BE2C (cell line): ENCODE measurements around the gene RFX4.

ENCODE experiments used
- DNase-seq: peaks from one replicate; pipeline ENCODE4 v3.0.0-alpha.2; 2020
- H3K27me3 ChIP-seq: fragments of 250-450 bp; sonication (Bioruptor Pico); 2 replicates; pipeline ENCODE4 v1.5.1; 2020; ENCODE audit warnings: mild to moderate bottlenecking
- H3K36me3 ChIP-seq: fragments of 250-450 bp; sonication (Bioruptor Pico); 2 replicates; pipeline ENCODE4 v1.5.1; 2020; ENCODE audit warnings: mild to moderate bottlenecking
- H3K4me1 ChIP-seq: fragments of 250-450 bp; sonication (Bioruptor Pico); 2 replicates; pipeline ENCODE4 v1.5.1; 2020
- H3K4me3 ChIP-seq: 2 replicates; pipeline ENCODE4 v1.5.1; 2011; ENCODE audit warnings: low read depth, low read length
- H3K9me3 ChIP-seq: fragments of 250-450 bp; sonication (Bioruptor Pico); 2 replicates; pipeline ENCODE4 v1.5.1; 2020
- TF ChIP-seq, protein P1 (sequence below): IDR thresholded peaks from 2 replicates; pipeline ENCODE4 v1.5.1; 2012; ENCODE audit warnings: mild to moderate bottlenecking, low read depth, low read length

The RFX4 gene

DNA sequence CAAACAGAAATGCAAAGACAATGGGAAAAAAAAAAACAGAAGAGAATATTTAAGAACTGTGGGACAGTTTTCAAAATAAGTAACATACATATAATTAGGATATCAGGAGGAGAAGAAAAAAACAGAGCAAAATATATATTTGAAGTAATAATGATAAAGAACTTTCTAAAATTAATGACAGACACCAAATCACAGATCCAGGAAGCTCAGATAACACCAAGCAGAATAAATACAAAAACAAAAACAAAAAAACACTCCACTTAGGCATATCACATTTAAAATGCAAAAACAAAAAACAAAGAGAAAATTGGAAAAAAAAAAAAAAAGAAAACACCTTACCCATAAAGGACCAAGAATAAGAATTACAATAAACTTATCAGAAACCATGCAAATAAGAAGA lies 9.6 kb upstream of the RFX4 start:
- no peaks in the 10 kb centered on the region for H3K4me1 ChIP-seq
- H3K4me3 ChIP-seq: no peak overlapping the region
- no peaks in the 10 kb centered on the region for H3K9me3 ChIP-seq
- H3K27me3 ChIP-seq: peaks cover 54% of the 10 kb centered on the region
- H3K36me3 ChIP-seq: no peaks in the 10 kb centered on the region
- TF ChIP-seq, protein P1, sequence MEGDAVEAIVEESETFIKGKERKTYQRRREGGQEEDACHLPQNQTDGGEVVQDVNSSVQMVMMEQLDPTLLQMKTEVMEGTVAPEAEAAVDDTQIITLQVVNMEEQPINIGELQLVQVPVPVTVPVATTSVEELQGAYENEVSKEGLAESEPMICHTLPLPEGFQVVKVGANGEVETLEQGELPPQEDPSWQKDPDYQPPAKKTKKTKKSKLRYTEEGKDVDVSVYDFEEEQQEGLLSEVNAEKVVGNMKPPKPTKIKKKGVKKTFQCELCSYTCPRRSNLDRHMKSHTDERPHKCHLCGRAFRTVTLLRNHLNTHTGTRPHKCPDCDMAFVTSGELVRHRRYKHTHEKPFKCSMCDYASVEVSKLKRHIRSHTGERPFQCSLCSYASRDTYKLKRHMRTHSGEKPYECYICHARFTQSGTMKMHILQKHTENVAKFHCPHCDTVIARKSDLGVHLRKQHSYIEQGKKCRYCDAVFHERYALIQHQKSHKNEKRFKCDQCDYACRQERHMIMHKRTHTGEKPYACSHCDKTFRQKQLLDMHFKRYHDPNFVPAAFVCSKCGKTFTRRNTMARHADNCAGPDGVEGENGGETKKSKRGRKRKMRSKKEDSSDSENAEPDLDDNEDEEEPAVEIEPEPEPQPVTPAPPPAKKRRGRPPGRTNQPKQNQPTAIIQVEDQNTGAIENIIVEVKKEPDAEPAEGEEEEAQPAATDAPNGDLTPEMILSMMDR: no peak
- no peak for DNase-seq

DNA sequence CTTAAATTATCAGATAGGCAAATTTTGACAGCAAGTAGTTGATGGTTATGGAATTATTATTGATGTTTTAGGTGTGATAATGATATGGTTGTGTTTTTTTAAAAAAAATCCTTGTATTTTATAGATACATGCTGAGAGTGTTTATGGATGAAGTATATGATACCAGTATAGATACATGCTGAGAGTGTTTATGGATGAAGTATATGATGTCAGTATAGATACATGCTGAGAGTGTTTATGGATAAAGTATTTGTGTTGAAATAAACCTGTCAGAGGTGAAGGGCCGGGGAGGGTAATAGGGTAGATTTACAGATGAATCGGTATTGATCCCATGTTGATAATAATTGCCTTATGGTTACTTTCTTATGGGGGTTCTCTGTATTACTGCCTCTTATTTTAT lies 6.0 kb upstream of the RFX4 start:
- no peaks in the 10 kb centered on the region for H3K36me3 ChIP-seq
- peaks cover 77% of the 10 kb centered on the region for H3K27me3 ChIP-seq
- H3K9me3 ChIP-seq: no peaks in the 10 kb centered on the region
- H3K4me1 ChIP-seq: no peaks in the 10 kb centered on the region
- no peak for DNase-seq
- TF ChIP-seq, protein P1: no peak
- H3K4me3 ChIP-seq: no peak overlapping the region

DNA sequence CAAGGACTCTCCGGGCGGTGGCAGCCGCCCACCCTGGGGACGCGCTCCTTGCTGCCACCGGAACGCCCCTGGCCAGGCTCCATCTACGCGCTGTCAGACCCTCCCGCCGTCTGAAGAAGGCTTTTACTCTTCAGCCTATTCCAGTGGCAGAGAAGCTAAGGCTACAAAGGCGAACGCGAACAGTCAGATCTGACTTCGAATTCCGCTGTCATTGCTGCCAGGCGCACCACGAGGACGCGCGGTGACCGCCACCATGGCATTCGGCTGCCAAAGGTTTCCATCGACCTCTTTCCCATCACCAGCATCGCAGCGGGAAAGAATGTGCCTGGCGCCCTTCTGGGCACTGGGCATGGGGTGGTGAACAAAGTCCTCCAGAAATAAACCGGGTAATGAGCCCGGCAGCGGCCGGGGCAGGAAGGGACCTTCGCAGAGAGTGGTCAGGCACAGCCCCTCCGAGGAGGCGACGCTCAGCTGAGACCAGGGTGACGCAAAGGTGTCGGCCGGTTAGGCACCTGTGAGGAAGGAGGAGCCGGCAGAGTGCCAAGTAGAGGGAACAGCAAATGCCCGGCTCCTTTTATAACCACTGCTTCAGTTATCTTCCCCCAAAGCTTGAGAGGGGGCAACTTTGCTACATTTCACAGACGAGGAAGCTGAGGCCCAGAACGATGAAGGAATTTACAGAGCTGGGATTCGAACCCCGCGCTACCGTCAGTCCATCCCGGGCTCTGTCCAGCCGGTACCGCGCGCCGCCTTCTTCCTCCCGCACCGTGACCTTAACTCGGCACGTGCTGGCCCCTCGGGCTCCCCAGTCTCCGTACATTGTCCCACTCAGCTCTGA lies 1.9 kb upstream of the RFX4 start:
- Histone ChIP-seq H3K4me3 (no peak overlapping the region), H3K9me3 (no peaks in the 10 kb centered on the region), H3K4me1 (no peaks in the 10 kb centered on the region), H3K36me3 (no peaks in the 10 kb centered on the region), H3K27me3 (peaks cover 89% of the 10 kb centered on the region)
- no peak for DNase-seq
- TF ChIP-seq, protein P1: no peak

DNA sequence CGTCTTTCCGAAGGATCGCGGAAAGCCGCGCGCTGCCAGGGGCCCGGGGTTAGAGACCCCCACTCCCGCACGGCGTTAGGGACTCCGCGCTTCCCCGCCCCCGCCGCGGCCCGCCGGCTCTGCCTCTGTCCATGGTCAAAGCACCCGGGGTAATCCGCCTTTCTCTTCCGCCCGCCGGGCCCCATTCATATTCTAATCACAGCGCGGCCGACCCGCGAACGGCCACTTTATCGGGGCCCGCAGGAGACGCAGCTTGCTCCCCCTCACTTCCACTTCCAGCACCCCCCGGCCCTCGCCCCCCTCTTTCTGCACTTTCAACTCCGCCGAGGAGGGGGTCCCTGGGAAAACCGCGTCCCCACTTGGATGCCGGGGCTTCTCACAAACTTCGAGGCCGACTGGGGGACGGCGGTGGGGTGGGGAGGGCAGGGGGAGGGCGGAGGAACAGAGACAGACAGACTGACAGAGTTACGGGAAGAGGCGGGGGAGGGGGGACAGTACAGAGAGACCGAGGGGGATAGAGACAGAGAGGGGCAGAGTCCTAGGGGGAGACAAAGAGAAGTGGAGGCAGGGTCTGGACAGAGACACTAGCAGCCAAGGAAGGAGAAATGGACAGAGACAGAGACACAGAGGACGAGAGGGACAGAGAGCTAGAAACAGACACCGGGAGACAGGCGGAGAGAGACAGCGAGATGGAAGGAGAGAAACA lies 1.1 kb upstream of the RFX4 start:
- H3K36me3 ChIP-seq: no peaks in the 10 kb centered on the region
- H3K27me3 ChIP-seq: peaks cover 89% of the 10 kb centered on the region
- no peaks in the 10 kb centered on the region for H3K4me1 ChIP-seq
- H3K4me3 ChIP-seq: no peak overlapping the region
- H3K9me3 ChIP-seq: no peaks in the 10 kb centered on the region
- TF ChIP-seq, protein P1: no peak
- no peak for DNase-seq

DNA sequence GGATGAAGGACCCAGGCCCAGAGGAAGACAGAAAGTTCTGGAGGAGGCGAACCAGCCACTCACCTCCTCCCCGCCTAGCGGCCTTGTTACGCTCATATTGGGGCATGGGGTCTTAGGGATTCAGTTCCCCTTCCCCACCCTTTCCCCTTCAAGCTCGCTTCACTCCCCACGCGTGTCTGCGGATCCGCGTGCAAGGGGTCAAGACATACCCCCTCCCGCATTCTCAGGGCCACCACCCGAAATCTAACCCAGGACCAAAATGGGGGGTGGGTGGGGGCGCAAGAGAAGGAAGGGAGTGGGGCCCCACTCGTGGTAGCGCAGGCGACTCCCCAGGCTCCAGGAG lies 584 bp upstream of the RFX4 start:
- peaks cover 91% of the 10 kb centered on the region for H3K27me3 ChIP-seq
- DNase-seq: no peak
- no peaks in the 10 kb centered on the region for H3K4me1 ChIP-seq
- H3K9me3 ChIP-seq: no peaks in the 10 kb centered on the region
- H3K4me3 ChIP-seq: no peak overlapping the region
- TF ChIP-seq, protein P1: no peak
- H3K36me3 ChIP-seq: no peaks in the 10 kb centered on the region
